ENCODE data around the gene ARHGAP29.

Gene ARHGAP29

GRCh38 chr1:94235189-94236012, 2.0 kb downstream of the ARHGAP29 start:
- DNase-seq: no peak

GRCh38 chr1:94234615-94235014, 2.8 kb downstream of the ARHGAP29 start:
- DNase-seq: no peak

- DNase-seq: no peak
Measured at GRCh38 chr1:94231746-94232145, 5.6 kb downstream of the ARHGAP29 start.

DNA sequence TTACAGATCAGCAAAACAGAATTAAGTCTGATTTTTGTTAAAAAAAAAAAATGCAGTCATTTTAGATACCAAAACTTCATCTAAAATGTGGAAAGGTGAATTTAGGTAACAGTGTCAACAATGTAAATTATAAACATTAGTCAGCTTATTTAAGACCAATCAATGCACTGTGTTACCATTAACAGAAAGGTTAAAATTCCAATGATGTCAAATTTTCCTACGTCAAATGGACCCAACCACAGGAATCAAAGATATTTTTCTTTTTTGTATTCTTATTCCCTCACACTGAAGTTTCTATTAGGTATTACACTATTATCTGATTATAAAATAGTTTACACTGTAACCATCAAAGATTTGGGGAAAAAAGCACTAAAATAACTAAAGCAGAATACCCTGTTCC, 6.5 kb downstream of the ARHGAP29 start:
- no peak for DNase-seq

- DNase-seq: no peak
Measured at GRCh38 chr1:94228640-94229375, 8.6 kb downstream of the ARHGAP29 start.

DNA sequence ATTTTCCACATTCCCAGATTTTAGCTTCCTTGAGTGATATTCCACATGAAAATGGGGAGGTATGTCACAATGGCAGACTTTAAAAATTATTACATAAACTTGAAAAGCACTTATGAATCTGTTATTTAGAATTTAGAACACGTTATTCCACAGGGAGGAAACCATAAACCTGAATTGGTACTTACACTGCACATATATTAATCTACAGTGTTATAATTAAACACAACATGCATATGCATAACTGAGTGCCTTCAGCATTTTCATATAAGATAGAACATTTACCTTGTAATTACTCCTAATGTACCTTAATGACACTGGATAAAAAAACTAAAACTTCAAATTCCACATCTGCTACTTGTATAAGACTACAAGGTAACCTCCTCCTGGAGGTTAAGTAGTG, 9.8 kb downstream of the ARHGAP29 start:
- DNase-seq: no peak

DNA sequence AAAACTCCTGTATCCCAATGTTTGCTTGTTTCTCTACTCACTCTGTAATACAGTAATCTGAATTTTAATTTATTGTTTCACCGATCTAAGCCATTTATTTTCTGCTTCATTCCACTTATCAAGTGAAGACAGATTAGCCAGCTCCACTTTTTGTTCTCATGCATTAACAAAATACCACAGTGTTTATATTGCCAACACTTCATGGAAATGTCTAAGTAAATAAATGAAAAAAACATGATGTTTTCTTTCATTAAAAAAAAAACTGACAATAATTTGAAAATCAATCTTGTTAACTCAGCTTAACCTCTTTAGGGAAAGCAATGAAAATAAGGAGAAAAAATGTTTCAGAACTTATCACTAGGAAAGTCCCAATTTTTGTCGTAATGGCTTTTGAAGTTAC, 11.5 kb downstream of the ARHGAP29 start:
- no peak for DNase-seq

- DNase-seq: no peak
Measured at GRCh38 chr1:94218332-94218731, 19.1 kb downstream of the ARHGAP29 start.

DNA sequence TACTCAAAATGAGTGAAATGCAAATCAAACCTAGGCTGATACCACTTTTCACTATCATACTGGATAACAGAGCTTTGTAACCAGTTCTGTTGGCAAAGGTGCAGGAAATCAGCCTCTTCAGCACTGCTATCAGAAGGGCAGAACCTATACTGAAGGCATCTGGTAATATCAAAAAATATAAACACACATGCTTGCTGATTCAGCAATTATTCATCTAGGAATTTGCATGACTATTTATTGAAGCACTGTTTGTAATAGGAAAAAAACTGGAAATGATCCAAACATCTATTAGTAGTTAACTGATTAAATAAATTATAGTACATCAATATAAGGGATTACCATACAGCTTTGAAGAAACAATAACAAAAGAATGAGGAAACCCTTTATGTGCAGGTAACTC, 21.4 kb downstream of the ARHGAP29 start:
- no peak for DNase-seq

DNA sequence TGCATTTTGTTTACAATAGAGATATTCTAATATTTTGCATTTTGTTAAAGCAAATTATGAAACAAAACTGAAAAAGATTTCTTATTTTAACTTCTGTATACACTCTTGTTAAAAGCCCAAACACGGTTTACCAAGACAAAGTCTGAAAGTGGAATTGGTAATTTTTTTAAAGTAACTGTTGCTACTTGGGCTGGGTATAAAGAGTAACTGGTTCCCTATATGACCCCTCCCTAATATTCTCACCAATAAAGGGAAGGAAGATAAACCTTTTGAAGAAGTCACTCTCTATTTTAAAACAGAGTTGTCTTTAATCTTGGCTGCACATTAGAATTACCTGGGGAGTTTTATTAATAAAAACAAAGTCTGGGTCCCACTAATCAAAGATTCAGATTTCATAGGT, 27.4 kb downstream of the ARHGAP29 start:
- DNase-seq: no peak

DNA sequence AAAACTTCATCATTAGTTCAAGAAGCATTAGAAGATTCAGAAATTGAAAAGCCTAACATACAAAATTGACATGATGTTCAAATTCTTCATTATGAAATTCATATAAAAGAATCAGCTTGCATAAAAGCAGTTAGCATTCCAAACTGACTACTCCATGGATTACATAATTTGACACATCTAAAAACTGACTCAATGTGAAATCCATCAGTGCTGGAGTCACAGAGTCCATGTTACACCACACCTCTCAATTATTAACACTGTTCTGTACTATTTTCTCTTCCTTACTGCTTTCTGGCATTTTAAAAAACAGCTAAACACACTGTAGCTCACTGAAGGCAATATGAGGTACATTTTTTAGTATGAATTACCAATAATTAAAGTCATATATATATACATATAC, 28.0 kb downstream of the ARHGAP29 start:
- no peak for DNase-seq

- no peak for DNase-seq
Measured at GRCh38 chr1:94207695-94208094, 29.7 kb downstream of the ARHGAP29 start.

GRCh38 chr1:94205639-94206038, 31.7 kb downstream of the ARHGAP29 start:
- no peak for DNase-seq

GRCh38 chr1:94202241-94202640, 35.1 kb downstream of the ARHGAP29 start:
- no peak for DNase-seq

DNA sequence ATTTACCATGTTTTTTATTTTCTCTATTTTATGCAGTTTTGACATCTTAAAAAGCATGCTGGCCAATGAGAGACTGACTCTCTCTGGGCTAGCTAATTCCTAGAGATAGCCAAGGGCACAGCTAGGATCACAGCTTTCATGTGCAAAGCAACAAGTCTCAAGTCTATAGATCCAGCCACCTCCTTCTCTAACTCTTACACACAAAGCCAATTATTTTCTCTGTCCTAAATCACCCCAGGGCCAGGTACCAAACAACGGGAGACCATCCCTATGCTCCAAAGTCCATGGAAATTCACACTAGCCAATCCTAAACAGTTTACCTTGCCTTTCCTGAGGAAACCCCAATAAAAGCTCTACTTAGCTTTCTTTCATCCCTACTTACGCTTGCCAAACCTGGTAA, 38.0 kb downstream of the ARHGAP29 start:
- DNase-seq: no peak

DNA sequence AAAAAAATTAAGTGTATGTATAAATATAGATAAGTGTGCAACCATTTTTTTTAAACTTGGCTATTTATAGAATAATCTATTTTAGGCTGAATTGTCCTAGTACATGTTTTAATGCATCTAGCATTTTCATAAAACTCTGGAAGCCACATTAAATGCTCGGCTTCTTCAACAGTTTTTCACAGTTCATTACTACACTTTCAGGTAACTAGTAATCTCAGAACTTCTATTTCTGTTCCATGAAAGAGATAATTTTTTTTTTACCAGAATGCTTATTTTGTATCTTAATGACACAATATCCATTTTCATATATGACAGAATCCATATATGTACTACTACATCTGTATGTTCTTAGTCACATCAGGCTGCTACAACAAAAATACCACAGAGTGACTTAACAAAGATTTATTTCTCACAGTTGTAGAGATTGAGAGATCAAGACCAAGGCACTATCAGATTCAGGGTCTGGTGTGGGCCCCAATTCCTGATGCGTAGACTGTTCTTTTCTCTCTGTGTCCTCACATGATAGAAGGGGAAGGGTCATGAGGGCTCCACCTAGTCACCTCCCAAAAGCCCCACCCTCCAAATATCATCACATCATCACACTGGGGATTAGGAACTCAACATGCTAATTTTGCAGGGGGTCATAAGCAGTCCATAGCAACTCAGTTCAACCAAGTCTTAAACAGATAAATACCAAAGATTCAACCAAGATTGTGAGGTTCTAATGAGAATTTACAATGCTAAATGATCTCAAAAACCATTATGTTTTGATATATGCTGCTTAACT, 43.1 kb downstream of the ARHGAP29 start:
- DNase-seq: no peak

- DNase-seq: no peak
Measured at GRCh38 chr1:94193128-94193527, 44.3 kb downstream of the ARHGAP29 start.

- DNase-seq: no peak
Measured at GRCh38 chr1:94191216-94191615, 46.2 kb downstream of the ARHGAP29 start.

DNA sequence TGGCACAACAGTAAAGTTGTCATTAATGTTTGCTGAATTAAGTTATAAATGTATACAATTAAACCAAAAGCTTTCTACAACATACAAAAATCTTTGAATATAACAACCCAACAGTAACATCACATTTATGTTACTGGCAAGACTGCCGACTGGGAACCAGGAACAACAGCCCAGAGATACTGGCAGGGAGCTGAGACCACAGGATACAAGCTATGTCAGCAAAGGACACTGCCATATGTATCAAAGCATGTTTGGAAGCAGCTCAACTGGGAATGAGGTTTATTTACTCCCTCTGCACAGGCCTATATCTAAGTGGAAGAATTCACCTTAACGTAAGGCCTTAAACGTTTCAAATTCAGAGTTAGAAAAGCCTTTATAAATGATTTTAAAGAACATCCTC, 50.4 kb downstream of the ARHGAP29 start:
- no peak for DNase-seq

DNA sequence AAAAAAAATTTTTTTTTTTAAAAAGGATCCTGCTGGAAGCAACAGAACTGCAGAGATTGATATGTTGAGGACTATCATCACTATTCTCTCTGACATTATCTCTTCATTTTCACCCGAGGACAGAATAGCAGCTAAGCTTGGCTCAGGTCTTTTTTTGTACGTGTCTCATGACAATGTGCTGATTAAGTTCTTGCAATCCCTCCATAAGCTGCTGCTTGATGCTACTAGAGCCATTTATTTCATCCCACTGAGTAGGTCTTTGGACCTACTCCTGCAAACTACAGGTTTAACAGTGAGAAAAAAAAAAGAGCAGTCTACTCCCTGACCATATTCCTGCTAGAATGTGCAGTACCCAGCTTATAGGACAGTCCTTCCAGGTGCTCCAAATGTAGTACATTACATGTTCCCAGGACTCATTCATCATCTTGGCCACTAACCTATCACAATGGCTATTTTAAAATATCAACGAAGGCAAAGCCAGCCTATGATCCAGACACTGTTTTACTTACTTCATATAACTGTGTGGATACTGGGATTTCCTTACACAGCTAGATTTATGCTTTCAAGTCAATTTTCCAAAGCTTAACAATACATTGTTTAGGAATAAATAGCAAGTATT, 54.1 kb downstream of the ARHGAP29 start:
- no peak for DNase-seq

DNA sequence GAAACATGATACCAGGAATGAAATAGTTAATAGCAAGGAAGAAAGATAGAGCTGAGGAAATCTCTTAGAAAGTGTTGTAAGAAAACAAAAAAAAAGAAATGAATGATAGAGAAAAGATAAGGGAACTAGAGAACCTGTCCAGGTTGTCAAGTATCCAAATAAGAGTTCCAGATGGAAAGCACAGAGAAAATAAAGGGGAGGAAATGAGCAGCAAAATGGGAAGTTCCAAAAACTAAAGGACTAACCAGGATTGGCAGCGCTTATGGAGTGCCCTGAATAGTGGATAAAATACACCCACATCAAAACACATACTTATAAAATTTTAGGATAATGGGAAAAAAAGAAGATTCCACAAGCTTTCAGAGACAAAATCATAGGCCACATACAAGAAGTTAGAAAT, 55.2 kb downstream of the ARHGAP29 start:
- no peak for DNase-seq

DNA sequence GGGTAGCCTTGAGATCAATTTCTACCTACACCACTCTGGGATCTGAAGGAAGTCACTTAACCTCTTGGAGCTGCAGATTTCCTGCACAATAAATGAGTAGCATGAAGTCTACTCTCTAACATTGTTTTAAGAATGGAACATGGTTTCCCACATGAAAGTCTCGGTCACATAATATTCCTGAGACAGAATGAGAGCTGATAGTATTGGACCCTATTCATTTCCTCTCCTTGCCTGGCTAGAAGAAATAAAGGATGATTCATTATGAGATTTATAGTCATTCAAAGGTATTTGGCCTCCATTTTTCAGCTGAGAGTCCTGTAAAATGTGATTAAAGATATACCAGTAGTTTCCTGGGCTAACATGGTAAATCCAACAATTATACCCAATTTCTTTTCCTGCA, 56.7 kb downstream of the ARHGAP29 start:
- no peak for DNase-seq

DNA sequence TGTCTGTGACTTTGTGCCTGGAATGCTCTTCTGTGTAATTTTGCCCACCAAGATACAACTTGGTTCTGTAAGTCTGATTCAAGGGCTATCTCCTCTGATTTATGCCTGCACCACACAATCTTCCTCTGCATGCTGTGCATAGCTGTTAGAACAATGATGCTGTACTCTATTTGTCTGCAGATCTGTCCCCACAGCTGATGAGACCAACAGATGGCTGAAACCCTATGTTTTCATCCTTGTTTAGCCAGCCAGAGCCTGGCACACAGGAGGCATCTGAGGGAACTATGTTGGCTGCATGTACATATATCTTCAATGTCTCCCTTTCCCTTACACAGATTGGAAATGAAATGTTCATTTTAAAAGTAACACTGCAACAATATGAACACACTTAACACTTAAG, 58.5 kb downstream of the ARHGAP29 start:
- no peak for DNase-seq
